ENCODE data around the gene FIBIN.

FIBIN gene

DNA sequence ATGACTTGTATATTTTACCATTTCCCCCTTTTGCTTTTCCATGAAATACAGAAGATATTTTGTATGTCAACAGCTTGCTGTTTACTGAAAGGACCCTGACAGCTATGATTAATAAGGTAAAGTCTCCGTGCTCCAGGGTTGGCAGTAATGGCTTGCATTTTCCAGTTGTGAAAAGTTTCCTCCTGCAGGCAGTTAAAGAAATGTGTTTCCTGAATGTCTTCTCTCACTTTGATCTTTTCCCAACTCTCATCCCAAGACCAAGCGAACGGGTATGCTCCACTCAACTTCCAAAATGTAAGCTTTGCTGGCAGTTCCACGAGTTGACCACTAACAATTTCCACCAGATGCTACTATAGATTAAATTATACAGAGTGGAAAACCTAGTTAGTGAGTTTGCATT, 8.9 kb downstream of the FIBIN start:
- no peak overlapping the region for H2BK12ac ChIP-seq (ENCODE audit: low read length)
- no peak overlapping the region for H4K8ac ChIP-seq (ENCODE audit: low read depth, low read length)
- H3K23ac ChIP-seq (ENCODE audit: low read length), result no peak overlapping the region
- H4K12ac ChIP-seq (ENCODE audit: low read depth, low read length), result no peak overlapping the region
- no peak overlapping the region for H4K91ac ChIP-seq (ENCODE audit: low read depth, low read length)
- no peak overlapping the region for H2AFZ ChIP-seq (ENCODE audit: insufficient read depth, low read length, poor library complexity)
- H3K4me1 ChIP-seq (ENCODE audit: control insufficient read depth in 1 of 2, insufficient read depth in 2 of 2, low read length in 2 of 2), result no peaks in the 10 kb centered on the region
- H2AK5ac ChIP-seq (ENCODE audit: low read length), result no peak overlapping the region
- no peak overlapping the region for H3K9ac ChIP-seq (ENCODE audit: low read length)
- H3K79me2 ChIP-seq (ENCODE audit: control insufficient read depth, insufficient read depth, low read length, poor library complexity), result no peaks in the 10 kb centered on the region
- H3K4ac ChIP-seq (ENCODE audit: low read depth, low read length), result no peak overlapping the region
- no peak for DNase-seq
- H3K79me1 ChIP-seq (ENCODE audit: low read length), result no peaks in the 10 kb centered on the region
- H3K27me3 ChIP-seq (ENCODE audit: insufficient read depth, low read length), result no peaks in the 10 kb centered on the region
- no peak overlapping the region for H3K4me2 ChIP-seq (ENCODE audit: low read length)
- no peak overlapping the region for H2BK120ac ChIP-seq (ENCODE audit: insufficient read depth, low read length, poor library complexity)
- no peaks in the 10 kb centered on the region for H3K9me3 ChIP-seq (ENCODE audit: insufficient read depth, low read depth, low read length)
- H2BK5ac ChIP-seq (ENCODE audit: low read depth, low read length, poor library complexity), result no peak overlapping the region
- H3K18ac ChIP-seq (ENCODE audit: low read length), result no peak overlapping the region
- H3K14ac ChIP-seq (ENCODE audit: low read length), result no peak overlapping the region
- no peak overlapping the region for H3K27ac ChIP-seq (ENCODE audit: low read depth, low read length)
- no CpG with 5 or more reads among the region's 4 CpGs for WGBS (ENCODE audit: extremely low coverage, insufficient coverage, insufficient read length)
- no peaks in the 10 kb centered on the region for H3K36me3 ChIP-seq (ENCODE audit: control insufficient read depth in 1 of 2, insufficient read depth in 2 of 2, low read length in 2 of 2)
- H3K4me3 ChIP-seq (ENCODE audit: low read depth, low read length), result no peak overlapping the region

DNA sequence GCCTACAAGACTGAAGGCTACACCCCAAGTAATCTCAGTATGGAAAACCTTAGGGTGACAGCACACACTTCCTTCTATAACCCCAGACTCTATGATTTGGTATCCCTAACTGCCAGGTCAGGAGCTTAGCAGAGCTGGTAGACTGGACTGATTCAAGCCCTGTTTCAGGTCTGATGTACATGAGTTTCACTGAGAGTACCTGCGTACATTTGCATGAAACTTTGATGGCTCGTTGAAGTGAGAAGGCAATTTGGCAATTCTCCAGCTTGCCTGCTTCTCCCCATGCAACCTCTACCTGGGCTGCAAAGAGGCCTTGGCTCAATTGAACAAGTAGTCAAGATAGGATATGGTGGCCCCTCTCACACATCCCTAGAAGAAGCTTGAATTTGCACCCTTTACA, 10.2 kb downstream of the FIBIN start:
- Histone ChIP-seq H3K4me3 (ENCODE audit: low read depth, low read length) (no peak overlapping the region), H3K18ac (ENCODE audit: low read length) (no peak overlapping the region), H4K91ac (ENCODE audit: low read depth, low read length) (no peak overlapping the region), H2AK5ac (ENCODE audit: low read length) (no peak overlapping the region), H3K23ac (ENCODE audit: low read length) (no peak overlapping the region), H3K14ac (ENCODE audit: low read length) (no peak overlapping the region), H3K9me3 (ENCODE audit: insufficient read depth, low read depth, low read length) (no peaks in the 10 kb centered on the region), H2BK12ac (ENCODE audit: low read length) (no peak overlapping the region), H4K12ac (ENCODE audit: low read depth, low read length) (no peak overlapping the region), H2AFZ (ENCODE audit: insufficient read depth, low read length, poor library complexity) (no peak overlapping the region), H3K36me3 (ENCODE audit: control insufficient read depth in 1 of 2, insufficient read depth in 2 of 2, low read length in 2 of 2) (no peaks in the 10 kb centered on the region), H3K9ac (ENCODE audit: low read length) (no peak overlapping the region), H3K4ac (ENCODE audit: low read depth, low read length) (no peak overlapping the region), H3K79me1 (ENCODE audit: low read length) (no peaks in the 10 kb centered on the region), H2BK120ac (ENCODE audit: insufficient read depth, low read length, poor library complexity) (no peak overlapping the region), H3K27me3 (ENCODE audit: insufficient read depth, low read length) (no peaks in the 10 kb centered on the region), H3K4me2 (ENCODE audit: low read length) (no peak overlapping the region), H2BK5ac (ENCODE audit: low read depth, low read length, poor library complexity) (no peak overlapping the region), H4K8ac (ENCODE audit: low read depth, low read length) (no peak overlapping the region), H3K79me2 (ENCODE audit: control insufficient read depth, insufficient read depth, low read length, poor library complexity) (no peaks in the 10 kb centered on the region), H3K27ac (ENCODE audit: low read depth, low read length) (no peak overlapping the region), H3K4me1 (ENCODE audit: control insufficient read depth in 1 of 2, insufficient read depth in 2 of 2, low read length in 2 of 2) (no peaks in the 10 kb centered on the region)
- WGBS (ENCODE audit: extremely low coverage, insufficient coverage, insufficient read length), result no CpG with 5 or more reads among the region's 2 CpGs
- DNase-seq, result no peak

DNA sequence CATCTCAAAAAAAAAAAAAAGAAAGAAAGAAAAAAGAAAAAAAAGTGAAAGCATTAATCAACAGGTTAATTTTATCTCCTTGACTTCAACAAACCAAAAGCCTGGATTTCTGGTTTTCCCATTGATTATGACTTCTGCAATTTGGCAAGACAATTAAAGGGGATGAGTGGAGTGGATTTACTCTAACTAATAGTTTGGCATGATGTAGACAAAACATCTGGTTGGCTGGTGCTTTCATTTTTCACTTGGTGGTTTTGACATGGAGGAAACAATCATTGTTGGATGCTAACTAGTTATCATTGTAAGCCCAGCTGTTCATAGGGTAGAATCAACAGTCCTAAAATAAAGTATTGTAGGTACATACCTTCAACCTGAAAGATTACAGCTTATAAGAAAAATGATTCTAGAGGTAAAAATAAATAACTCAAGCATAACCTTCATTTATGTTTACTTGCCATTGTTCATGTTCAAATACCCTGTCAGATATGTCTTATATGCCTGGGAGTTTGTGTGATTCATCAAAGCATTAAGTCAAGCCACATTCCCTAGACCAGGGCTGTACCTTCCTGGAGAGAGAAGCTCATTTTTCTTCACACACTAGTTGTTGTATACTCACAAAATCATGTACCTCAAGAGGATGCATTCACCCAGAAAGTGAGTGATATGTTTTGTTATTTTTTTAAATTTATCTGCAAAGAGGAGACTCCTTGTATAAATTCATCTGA, 15.1 kb downstream of the FIBIN start:
- Histone ChIP-seq H2AFZ (ENCODE audit: insufficient read depth, low read length, poor library complexity) (no peak overlapping the region), H3K79me1 (ENCODE audit: low read length) (no peaks in the 10 kb centered on the region), H2BK12ac (ENCODE audit: low read length) (no peak overlapping the region), H3K18ac (ENCODE audit: low read length) (no peak overlapping the region), H4K12ac (ENCODE audit: low read depth, low read length) (no peak overlapping the region), H2BK5ac (ENCODE audit: low read depth, low read length, poor library complexity) (no peak overlapping the region), H4K8ac (ENCODE audit: low read depth, low read length) (no peak overlapping the region), H2BK120ac (ENCODE audit: insufficient read depth, low read length, poor library complexity) (no peak overlapping the region), H3K4me1 (ENCODE audit: control insufficient read depth in 1 of 2, insufficient read depth in 2 of 2, low read length in 2 of 2) (no peaks in the 10 kb centered on the region), H2AK5ac (ENCODE audit: low read length) (no peak overlapping the region), H3K23ac (ENCODE audit: low read length) (no peak overlapping the region), H4K91ac (ENCODE audit: low read depth, low read length) (no peak overlapping the region), H3K4me3 (ENCODE audit: low read depth, low read length) (no peak overlapping the region), H3K9ac (ENCODE audit: low read length) (no peak overlapping the region), H3K14ac (ENCODE audit: low read length) (no peak overlapping the region), H3K4me2 (ENCODE audit: low read length) (no peak overlapping the region), H3K9me3 (ENCODE audit: insufficient read depth, low read depth, low read length) (no peaks in the 10 kb centered on the region), H3K36me3 (ENCODE audit: control insufficient read depth in 1 of 2, insufficient read depth in 2 of 2, low read length in 2 of 2) (no peaks in the 10 kb centered on the region), H3K27me3 (ENCODE audit: insufficient read depth, low read length) (no peaks in the 10 kb centered on the region), H3K27ac (ENCODE audit: low read depth, low read length) (no peak overlapping the region), H3K79me2 (ENCODE audit: control insufficient read depth, insufficient read depth, low read length, poor library complexity) (no peaks in the 10 kb centered on the region), H3K4ac (ENCODE audit: low read depth, low read length) (no peak overlapping the region)
- peak in 1 of 2 donors; percentile 9 for DNase-seq

- Histone ChIP-seq H3K36me3 (ENCODE audit: control insufficient read depth in 1 of 2, insufficient read depth in 2 of 2, low read length in 2 of 2) (no peaks in the 10 kb centered on the region), H3K18ac (ENCODE audit: low read length) (no peak overlapping the region), H3K4ac (ENCODE audit: low read depth, low read length) (no peak overlapping the region), H2AFZ (ENCODE audit: insufficient read depth, low read length, poor library complexity) (no peak overlapping the region), H2BK5ac (ENCODE audit: low read depth, low read length, poor library complexity) (no peak overlapping the region), H2BK120ac (ENCODE audit: insufficient read depth, low read length, poor library complexity) (no peak overlapping the region), H3K9ac (ENCODE audit: low read length) (no peak overlapping the region), H4K91ac (ENCODE audit: low read depth, low read length) (no peak overlapping the region), H3K79me2 (ENCODE audit: control insufficient read depth, insufficient read depth, low read length, poor library complexity) (no peaks in the 10 kb centered on the region), H3K23ac (ENCODE audit: low read length) (no peak overlapping the region), H4K12ac (ENCODE audit: low read depth, low read length) (no peak overlapping the region), H3K4me3 (ENCODE audit: low read depth, low read length) (no peak overlapping the region), H2BK12ac (ENCODE audit: low read length) (no peak overlapping the region), H3K14ac (ENCODE audit: low read length) (no peak overlapping the region), H3K27ac (ENCODE audit: low read depth, low read length) (no peak overlapping the region), H3K4me2 (ENCODE audit: low read length) (no peak overlapping the region), H3K4me1 (ENCODE audit: control insufficient read depth in 1 of 2, insufficient read depth in 2 of 2, low read length in 2 of 2) (no peaks in the 10 kb centered on the region), H3K9me3 (ENCODE audit: insufficient read depth, low read depth, low read length) (no peaks in the 10 kb centered on the region), H2AK5ac (ENCODE audit: low read length) (no peak overlapping the region), H3K27me3 (ENCODE audit: insufficient read depth, low read length) (no peaks in the 10 kb centered on the region), H4K8ac (ENCODE audit: low read depth, low read length) (no peak overlapping the region), H3K79me1 (ENCODE audit: low read length) (no peaks in the 10 kb centered on the region)
- no CpG with 5 or more reads among the region's 4 CpGs for WGBS (ENCODE audit: extremely low coverage, insufficient coverage, insufficient read length)
- DNase-seq, result no peak
Observed at GRCh38 chr11:27011560-27012233, 17.8 kb downstream of the FIBIN start.
